T-helper 2 cell treated with Interferon-gamma antibody and Interleukin-4, amounts not matched to agents 100 ng/mL and 5 ng/mL, for 36 hours (primary cell): ENCODE measurements around the gene IFT43. TPM values are rescaled to one million over a fixed set of nuclear protein-coding genes. Genes with fewer than 3 reads are reported as not detected.

Source experiments
- intact Hi-C: fragments of 100-400 bp; cut with micrococcal nuclease; formaldehyde crosslinking; loops from one replicate; pipeline ENCODE4 v1.15.1; 2023
- total RNA-seq: library from RNA; stranded (reverse); gene quantifications from 2 replicates; pipeline ENCODE4 v1.2.3, GENCODE V29; 2022

IFT43 gene
- total RNA-seq, 1 donor from 2014 or later = 5.0 TPM

- intact Hi-C loops = no loop called here
Measured at GRCh38 chr14:76101391-76102379, 116.1 kb downstream of the IFT43 start.

- intact Hi-C loops = no loop called here
Measured at GRCh38 chr14:76104802-76105355, 119.3 kb downstream of the IFT43 start.

- intact Hi-C loops = no loop called here
Measured at GRCh38 chr14:76106188-76106587, 120.6 kb downstream of the IFT43 start.

- intact Hi-C loops = no loop called here
Measured at GRCh38 chr14:76109087-76109880, 123.7 kb downstream of the IFT43 start.

GRCh38 chr14:76112889-76113624 lies 127.5 kb downstream of the IFT43 start:
- intact Hi-C loops = no loop called here

GRCh38 chr14:76113691-76114090 lies 128.1 kb downstream of the IFT43 start:
- intact Hi-C loops = no loop called here

- intact Hi-C loops = no loop called here
Measured at GRCh38 chr14:76115010-76115422, 129.5 kb downstream of the IFT43 start.

GRCh38 chr14:76117789-76118484 lies 132.4 kb downstream of the IFT43 start:
- intact Hi-C loops = no loop called here

- intact Hi-C loops = no loop called here
Measured at GRCh38 chr14:76118594-76118993, 133.0 kb downstream of the IFT43 start.

GRCh38 chr14:76121089-76121748 lies 135.7 kb downstream of the IFT43 start:
- intact Hi-C loops = no loop called here

- intact Hi-C loops = no loop called here
Measured at GRCh38 chr14:76123426-76124225, 138.1 kb downstream of the IFT43 start.

- intact Hi-C loops = no loop called here
Measured at GRCh38 chr14:76125511-76125910, 139.9 kb downstream of the IFT43 start.

GRCh38 chr14:76126076-76126475 lies 140.5 kb downstream of the IFT43 start:
- intact Hi-C loops = no loop called here

GRCh38 chr14:76129851-76130576 lies 144.5 kb downstream of the IFT43 start:
- intact Hi-C loops = no loop called here

GRCh38 chr14:76131071-76131965 lies 145.8 kb downstream of the IFT43 start:
- intact Hi-C loops = no loop called here

- intact Hi-C loops = no loop called here
Measured at GRCh38 chr14:76133103-76133502, 147.5 kb downstream of the IFT43 start.
